ENCODE results near the gene ENOX1.

ENOX1 gene

DNA sequence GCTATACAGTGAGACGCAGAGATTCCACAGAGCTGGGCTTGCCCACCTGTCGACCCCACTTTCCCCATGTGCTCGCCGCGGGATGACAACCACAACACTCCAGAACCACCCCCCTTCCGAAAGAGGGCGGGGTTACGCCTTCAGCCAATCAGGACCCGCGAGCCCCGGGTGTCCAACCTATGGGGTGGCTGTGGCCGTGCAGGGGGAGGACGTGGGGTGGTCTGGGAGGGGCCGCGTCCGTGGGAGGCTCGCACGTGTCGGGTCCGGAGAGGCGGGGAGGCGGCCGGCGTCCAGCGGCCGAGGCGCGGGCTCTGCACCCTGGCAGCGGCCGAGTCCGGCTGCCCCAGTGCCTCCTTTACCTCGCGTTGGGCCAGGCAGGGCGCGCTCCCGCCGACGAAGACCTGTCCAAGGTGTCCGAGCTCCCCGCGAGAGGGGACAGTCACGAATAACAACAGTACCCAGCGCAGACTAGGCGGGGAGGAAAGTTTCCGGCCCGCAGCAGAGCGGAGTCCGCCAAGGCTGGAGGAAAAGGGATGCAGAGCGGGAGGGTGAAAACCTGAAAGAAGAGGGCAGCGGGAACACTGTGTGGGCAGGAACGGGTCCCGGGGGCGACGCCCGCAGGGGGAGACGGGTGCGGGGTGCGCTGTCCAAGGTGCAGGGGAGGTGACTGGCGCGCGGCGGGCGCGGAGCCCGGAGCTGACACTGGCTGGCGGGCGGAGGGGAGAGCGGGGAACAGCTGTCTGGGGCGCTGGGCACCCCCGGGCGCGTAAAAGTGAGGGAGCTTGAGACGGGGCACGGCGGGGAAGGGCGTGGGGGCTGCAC is 911 bp downstream of the ENOX1 start:
- DNase-seq (ENCODE audit: low read depth) = no peak

DNA sequence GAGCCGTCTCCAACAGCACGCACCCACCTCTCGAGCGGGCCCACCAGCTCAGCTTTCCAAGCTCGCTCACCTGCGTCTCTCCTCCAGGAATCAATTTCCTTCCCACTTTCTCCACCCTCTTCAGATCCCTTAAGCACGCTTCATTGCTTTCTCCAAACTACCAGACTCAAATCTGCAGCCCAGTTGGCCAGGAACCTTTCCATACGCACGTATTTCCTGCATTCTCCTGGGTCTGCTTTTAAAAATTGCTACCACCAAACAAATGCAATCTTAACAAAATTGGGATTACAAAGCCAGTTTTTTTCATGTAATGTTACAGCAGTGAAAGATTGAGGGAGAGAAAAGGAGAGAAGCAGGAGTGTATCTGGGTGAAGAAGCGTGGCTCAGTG is 1.5 kb downstream of the ENOX1 start:
- no peak for DNase-seq (ENCODE audit: low read depth)

DNA sequence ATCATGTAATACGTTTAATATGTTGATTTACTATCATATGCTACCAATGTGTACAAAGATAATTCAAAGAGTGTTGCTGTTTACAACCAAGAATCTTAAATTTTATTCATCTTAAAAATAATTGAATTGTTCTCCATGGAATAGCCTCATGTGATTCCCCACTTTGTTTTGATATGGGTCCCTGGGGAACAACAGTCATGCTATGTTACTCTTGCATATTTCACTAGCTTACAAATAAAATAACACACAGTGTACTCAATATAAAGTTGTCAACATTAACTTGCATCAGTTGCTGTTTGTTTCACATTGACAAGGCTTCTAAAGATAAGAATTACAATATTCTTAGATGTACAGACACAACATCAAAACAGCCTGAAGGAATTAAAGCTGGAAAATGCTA is 2.3 kb downstream of the ENOX1 start:
- DNase-seq (ENCODE audit: low read depth) = no peak

DNA sequence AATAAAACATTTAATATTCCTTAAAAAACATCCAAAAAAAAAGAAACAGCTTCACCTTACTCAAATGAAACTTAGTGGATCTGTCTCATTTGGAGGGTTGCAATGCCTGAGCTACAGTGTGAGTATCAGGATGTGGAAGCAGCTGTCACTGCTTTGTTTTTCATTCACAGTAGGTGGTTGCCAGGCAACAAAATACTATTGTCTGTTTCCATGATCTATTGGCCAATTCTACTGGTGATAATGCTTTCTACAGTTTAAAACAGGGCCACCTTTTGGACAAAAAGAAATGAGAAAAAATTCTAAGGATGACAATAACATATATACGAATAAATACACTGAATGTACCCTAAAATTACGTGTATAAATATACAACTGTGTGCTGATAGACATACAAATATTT is 3.0 kb downstream of the ENOX1 start:
- no peak for DNase-seq (ENCODE audit: low read depth)

DNA sequence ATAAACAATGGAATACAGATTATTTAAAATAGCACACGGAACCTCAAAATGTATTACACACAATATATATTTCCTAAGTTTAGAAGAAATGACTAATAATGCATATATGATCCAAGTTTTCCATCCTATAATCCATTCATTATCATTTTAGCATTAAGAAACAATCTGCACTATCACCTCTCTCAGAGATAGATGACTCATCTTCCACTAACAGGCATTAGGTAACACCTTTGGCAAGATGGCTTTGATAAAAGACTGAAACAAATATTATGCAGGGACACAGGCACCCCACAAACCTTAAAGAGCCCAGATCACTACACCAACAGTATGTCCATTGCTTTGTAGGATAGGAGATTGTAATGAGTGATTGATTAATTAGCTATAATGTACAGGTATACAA is 4.1 kb downstream of the ENOX1 start:
- no peak for DNase-seq (ENCODE audit: low read depth)

DNA sequence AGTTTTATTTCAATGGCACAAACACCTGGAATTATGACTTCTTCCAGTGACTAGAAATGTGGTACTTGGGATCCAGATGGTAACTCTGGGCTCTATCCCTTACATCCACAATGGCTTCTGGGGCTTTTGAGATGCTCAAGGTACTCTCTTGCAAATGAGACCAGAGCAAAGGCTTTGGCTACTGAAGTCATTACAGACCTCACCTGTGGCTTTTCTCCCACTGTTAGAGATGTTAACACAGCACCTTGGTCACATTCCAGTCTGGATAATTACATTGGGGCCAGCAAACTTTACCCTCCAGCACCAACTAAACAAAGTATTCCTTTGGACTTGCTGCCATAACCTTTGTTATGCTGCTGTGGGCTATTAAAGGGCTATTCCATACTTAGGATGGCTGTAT is 6.1 kb downstream of the ENOX1 start:
- DNase-seq (ENCODE audit: low read depth) = no peak

DNA sequence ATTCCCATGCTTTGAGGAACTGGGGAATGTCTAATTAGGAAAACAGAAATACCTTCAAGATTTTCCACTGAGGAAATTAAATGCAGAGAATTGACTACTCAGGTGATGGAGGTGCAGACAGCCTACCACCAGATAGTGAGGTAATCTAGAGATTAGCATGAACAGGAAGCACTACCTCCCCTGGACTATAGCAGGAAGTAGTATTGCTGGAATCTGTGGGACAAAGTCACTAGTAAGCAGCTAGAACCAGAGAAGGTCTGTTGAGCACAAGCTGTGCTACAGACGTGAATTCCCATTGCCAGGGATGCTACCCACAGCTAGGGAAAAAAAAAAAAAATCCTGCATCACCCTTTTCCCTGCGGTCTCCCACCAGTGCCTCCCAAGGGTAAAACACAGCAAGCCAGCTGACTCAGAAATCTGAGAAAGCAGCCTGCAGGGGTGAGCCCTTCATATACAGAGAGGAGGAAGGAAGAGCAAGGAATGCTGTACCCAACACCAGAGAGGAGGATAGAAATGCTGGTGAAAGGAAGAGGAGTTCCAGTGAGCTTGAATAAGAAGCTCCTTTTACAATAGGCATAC is 10.2 kb downstream of the ENOX1 start:
- no peak for DNase-seq (ENCODE audit: low read depth)

DNA sequence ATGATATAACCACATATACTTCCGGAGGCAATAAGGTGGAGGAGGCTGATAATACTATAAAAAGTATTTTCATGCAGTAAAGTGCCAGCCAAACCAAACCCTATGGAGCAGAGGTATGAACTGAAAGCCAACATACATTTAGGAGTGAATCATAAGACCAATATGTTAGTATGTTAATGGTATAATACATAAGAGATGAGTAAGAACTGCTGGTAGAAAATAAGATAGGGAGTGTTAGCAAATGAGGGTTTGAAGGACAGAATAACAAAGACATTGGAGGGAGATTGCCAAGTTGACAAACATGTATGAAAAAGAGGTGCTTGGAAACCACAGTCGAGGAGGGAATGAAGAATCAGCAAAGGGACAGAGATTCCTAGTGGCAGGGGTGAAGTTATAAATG is 10.8 kb downstream of the ENOX1 start:
- no peak for DNase-seq (ENCODE audit: low read depth)

DNA sequence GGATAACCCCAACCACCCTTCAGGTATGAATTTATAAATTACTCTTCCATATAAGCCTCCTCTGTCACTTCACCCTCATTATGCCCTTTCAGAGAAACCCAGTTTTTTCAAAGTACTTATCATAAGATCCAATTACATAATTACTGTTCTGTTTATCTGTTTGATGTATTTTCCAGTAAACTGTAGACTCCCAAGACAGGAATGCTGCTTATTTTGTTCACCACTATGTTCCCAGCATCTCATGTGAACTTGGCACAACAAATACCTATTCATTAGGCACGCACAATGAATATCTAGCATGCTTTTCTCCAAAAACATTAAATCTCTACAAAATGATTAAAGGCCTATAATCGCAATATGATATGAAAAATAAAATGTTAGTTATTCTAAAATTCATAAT is 13.2 kb downstream of the ENOX1 start:
- no peak for DNase-seq (ENCODE audit: low read depth)

DNA sequence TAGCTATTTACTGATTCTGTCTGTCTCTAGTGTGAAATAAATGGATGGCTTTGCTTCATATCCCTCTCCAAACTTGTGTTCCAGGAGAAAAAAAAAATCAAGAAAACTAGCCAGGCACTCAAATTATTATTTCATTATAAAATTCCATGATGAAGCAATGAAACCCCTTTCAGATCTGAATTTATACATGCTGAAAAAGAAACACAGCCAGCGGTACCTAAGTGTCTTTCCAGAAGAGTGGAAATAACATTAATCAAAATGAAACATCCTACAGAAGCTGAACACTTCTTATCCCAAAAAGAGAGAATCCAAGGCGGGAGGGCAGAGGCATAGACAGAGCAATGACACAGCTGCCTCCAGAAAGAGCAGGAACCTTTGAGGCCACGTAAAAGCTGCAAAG is 15.9 kb downstream of the ENOX1 start:
- no peak for DNase-seq (ENCODE audit: low read depth)

DNA sequence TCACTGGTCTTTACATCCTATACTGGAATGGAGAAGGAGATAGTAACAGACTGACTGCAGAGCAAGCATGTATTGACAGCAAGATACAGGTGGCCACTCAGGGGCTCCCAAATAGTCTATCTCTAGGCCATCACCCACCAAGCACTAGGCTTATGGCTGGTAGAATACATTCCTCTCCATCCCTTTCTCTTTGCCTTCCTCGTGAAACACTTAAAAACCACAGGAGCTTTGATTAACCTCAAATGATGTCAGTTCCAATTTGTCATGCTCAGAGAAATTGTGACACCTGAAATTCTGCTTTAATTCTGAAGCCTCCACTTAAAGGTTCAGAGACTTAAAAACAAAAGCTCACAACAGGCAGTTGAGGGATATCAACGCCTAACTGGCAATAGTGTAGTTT is 17.2 kb downstream of the ENOX1 start:
- DNase-seq (ENCODE audit: low read depth) = no peak

DNA sequence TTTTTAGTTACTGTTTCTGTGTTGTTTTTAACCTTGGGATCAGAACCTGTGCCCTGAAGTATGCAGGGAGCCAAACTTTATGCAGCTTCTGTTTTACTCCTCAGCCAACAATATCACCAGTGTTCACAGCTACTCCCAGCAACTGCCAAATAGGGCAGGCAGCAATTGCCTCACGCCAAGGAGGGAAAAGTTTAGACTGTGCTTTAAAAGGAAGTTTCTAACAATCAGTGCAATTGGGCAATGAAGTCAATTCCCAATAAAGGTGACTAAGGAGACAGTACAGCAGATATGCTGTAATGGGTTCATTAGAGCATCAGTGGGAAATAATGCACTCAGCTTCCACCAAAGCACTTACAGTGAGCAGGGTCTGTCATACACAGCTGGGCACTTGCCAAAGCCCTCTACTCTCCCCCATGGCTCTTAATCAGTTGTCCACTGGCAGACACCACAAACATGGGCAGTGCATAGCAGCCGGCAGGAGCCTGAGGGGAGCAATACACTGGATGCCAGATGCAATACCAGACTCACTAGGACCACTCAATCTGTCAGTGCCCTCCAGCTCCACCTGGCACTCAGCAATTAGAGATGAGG is 19.3 kb downstream of the ENOX1 start:
- DNase-seq (ENCODE audit: low read depth) = no peak

DNA sequence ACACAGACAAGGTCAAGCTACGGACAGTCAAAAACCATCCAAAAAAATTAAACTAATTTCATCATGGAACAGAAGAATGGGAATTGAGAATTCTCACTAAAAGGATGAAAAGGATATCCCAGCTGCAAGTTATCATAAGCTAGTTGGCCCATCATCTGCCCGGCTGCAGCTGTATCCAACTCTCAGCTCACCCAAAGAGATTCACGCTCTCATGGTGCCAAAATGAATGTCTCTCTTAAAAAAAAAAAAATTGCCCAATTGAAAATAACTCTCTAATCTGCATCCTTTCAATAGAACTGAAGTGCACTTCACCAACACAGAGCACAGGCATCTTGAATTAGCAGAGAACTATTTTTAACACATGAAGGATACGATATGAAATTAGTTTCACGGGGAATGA is 20.0 kb downstream of the ENOX1 start:
- DNase-seq (ENCODE audit: low read depth) = no peak

DNA sequence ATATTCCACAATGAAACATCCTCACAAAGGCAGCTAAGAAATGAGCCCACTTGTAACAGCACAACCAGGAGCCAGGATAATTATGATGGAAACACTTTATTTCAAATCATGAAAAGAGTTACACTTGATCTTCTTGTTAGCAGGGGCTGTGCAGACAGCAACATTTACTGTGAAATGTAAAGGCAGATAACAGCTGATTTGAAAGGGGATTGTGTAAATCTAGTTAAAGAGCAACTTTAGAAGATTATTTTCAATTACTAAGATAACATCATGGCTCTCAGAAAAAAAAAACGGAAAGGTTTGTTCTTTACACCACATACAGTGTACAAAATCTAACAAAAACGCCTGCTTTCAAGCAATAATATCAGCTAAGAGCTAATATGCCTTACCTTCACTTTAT is 22.4 kb downstream of the ENOX1 start:
- DNase-seq (ENCODE audit: low read depth) = no peak

DNA sequence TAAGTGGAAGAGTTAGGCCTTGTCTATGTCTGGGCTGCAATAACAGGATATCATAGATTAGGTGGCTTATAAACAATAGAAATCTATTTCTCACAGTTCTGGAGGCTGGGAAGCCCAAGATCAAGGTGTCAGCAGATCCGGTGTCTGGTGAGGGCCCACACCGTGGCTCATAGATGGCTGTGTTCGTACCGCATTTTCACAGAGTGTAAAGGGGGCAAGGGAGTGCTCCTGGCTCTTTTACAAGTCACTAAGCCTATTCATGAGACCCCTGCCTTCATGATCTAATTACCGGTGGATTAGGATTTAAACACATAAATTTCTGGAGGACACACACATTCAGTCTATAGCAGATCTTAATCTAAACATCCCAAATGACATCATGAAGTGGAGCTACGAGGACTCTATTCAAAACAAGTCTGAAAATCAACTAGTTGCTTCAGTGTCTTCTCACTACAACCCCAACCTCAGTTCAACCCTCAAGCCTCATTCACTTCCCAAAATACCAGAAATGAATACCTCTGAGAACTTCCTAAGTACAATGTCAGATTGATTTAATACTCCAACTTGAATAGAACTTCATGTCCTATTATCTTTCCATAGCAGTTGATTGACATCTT is 23.5 kb downstream of the ENOX1 start:
- no peak for DNase-seq (ENCODE audit: low read depth)

DNA sequence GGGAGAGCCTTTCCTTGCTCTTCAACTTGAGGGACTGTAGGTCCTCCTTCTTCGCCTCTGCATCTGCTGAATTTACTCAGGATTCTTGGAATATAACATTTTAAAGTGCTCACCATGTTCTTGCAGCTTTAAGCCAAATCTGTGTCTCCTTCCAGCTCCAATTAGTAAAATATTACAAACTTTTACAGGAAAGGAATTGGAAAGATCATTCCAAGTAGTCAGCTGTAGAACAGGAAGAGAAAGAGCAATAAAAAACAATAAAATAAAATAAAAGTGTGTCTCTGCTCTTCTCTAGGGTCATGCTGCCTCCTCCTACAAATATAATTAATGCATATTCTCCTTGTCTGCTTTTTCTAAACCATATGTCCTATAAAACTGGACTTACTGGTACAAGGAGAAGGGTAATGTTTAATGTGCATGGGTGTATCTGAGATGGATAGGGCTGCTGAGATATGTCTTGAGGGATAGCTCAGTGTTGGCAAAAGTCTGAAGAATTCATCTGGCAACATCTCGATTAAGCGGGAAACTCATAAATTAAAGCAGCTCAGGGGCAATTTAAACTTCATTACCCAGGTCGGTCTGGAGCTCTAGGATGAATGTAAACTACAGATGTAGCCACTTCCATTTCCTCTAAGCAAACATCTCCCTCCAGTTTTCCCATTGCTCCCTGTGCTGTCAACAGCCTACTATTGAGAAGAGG is 25.0 kb downstream of the ENOX1 start:
- DNase-seq (ENCODE audit: low read depth) = no peak

DNA sequence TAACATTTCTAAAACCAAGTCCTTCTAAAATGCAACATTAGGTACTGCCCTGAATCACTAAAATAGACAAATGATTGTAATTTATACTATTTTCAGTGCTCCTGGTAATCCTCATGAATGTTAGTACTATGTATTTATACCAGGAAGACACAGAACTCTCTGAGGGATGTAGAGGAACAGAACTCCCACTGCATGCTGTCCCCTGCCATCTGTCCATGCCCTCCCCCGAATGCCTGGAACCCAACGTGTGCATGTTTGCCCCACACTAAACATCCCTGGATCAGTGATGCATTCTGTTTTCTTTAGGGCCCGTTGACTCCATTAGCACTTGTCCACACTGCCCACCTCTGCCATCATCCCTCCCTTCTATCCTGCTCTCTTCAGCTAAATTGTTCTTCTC is 26.5 kb downstream of the ENOX1 start:
- DNase-seq (ENCODE audit: low read depth) = no peak

DNA sequence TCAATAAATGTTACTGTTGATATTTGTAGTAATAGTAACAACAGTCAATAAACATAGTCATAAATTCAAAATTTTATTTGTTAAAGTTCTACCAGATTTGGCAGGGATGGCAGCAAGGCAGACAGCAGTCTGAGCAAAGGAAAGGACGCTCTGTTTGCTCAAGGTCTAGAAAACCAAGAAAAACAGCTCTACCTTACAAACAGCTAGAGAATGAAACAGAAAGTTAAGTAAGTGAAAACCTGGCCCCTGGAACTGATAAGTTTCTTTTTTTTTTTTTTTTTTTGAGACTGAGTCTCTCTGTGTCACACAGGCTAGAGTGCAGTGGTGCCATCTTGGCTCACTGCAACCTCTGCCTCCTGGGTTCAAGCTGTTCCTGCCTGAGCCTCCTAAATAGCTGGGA is 27.9 kb downstream of the ENOX1 start:
- no peak for DNase-seq (ENCODE audit: low read depth)

DNA sequence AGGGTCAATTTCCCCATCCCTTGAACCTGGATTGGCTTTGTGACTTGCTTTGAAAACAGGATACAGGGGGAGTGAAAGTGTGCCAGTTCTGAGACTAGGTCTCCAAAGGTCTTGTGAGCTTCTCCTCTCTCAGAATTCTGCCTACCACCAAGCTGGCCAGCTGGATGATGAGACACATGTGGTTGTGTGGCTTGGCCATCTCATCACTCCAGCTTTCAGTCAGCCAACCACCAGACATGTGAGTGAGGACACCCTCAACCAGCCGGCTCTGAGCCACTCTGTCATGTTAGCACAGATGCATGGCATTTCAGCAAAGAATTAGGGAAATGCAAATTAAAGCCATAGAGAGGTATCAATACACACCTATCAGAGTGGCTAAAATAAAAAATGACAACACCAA is 29.5 kb downstream of the ENOX1 start:
- no peak for DNase-seq (ENCODE audit: low read depth)

DNA sequence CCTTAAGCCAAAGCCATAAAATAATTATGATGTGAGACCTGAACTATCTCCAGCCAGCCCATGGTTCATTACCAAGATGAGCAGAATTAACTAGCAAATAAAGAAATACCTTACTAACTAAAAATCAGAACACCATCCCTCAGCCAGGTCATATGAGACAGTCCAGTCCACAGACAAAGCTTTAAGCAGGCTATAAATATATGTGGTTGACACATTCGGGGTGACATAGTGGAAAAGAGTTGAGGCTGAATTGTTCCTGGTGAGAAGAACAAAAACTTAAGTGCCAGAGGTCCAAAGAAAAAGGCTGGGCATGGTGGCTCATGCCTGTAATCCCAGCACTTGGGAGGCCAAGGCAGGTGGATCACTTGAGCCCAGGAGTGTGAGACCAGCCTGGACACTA is 30.9 kb downstream of the ENOX1 start:
- no peak for DNase-seq (ENCODE audit: low read depth)

DNA sequence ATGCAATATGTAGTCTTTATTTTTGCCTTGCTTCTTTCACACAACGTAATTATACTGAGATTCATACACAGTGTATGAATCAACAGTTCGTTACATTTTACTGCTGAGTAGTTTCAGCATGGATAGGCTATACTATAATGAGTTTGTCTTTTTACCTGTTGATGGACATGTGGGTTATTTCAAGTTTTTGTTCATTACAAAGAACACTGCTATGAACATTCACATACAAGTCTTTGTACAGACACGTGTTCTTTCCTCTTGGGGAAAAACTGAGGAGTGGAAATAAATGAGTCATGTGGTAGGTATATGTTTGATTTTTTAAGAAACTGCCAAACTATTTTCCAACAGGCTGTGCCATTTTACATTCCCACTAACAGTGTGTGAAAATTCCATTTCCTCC is 35.1 kb downstream of the ENOX1 start:
- no peak for DNase-seq (ENCODE audit: low read depth)

DNA sequence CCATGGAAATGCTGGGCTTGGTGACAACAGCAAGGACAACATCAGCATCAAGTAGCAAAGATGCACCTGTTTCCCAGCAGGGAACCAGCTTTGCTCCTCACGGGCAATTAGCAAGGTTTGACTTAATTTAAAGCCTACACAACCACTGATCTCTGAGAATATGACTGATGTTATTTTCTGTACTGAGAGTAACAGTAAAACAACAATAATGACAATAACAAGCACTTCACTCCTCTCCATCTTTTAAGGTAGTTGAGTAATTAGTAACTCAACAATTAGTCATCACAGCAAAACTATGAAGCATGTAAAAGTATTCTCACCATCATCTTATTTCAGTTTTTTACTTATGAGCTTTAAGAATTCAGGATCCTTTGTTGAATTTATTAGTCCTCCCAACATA is 37.3 kb downstream of the ENOX1 start:
- DNase-seq (ENCODE audit: low read depth) = no peak

Measured in activated gamma-delta T cell treated with anti-CD3 and anti-CD28 coated beads, Interleukin-2, amount 50 U/mL, for 16 hours (primary cell).